Mucosa of rectum (tissue), 2 donors: ENCODE measurements around the gene CHRNA1.
"Not testable (repeated sequence)": the region's sequence is repeated elsewhere in the genome, so short reads cannot be mapped to it uniquely, and the experiment has no call there.

Source experiments
- H3K27ac ChIP-seq, 2 donors: one replicate each; pipeline ENCODE4 v1.7.0; 2013; ENCODE audit warnings: inconsistent platforms in 2 of 2, low read depth in 2 of 2, low read length in 2 of 2
- H3K27me3 ChIP-seq, 2 donors: one replicate each; pipeline ENCODE4 v1.7.0; 2013; ENCODE audit warnings: low read length in 2 of 2; ENCODE audit not compliant: control insufficient read depth in 2 of 2, insufficient read depth in 2 of 2
- H3K36me3 ChIP-seq, 2 donors: one replicate each; pipeline ENCODE4 v1.7.0; 2013; ENCODE audit warnings: low read length in 2 of 2; ENCODE audit not compliant: control insufficient read depth in 2 of 2, insufficient read depth in 2 of 2
- H3K4me1 ChIP-seq, 2 donors: one replicate each; pipeline ENCODE4 v1.7.0; 2013; ENCODE audit warnings: low read length in 2 of 2, mild to moderate bottlenecking in 1 of 2; ENCODE audit not compliant: control insufficient read depth in 2 of 2, insufficient read depth in 2 of 2
- H3K4me3 ChIP-seq, 2 donors: one replicate each; pipeline ENCODE4 v1.7.0; 2013; ENCODE audit warnings: low read length in 2 of 2
- H3K9ac ChIP-seq, 2 donors: one replicate each; pipeline ENCODE4 v1.7.0; 2013; ENCODE audit warnings: low read length in 2 of 2, low read depth in 1 of 2, mild to moderate bottlenecking in 1 of 2
- H3K9me3 ChIP-seq, 2 donors: one replicate each; pipeline ENCODE4 v1.7.0; 2013; ENCODE audit warnings: low read length in 2 of 2; ENCODE audit not compliant: control insufficient read depth in 2 of 2
- donor health status: healthy.
- donor health status: Normal muscosa, but diverticular disease.

Gene CHRNA1

GRCh38 chr2:174718591-174718990 lies 45.7 kb downstream of the CHRNA1 start:
- Histone ChIP-seq H3K4me1 (no peaks in the 10 kb centered on the region), H3K9me3 (no peaks in the 10 kb centered on the region), H3K27me3 (no peaks in the 10 kb centered on the region), H3K27ac (no peak overlapping the region), H3K4me3 (no peak overlapping the region), H3K9ac (no peak overlapping the region), H3K36me3 (no peaks in the 10 kb centered on the region)

DNA sequence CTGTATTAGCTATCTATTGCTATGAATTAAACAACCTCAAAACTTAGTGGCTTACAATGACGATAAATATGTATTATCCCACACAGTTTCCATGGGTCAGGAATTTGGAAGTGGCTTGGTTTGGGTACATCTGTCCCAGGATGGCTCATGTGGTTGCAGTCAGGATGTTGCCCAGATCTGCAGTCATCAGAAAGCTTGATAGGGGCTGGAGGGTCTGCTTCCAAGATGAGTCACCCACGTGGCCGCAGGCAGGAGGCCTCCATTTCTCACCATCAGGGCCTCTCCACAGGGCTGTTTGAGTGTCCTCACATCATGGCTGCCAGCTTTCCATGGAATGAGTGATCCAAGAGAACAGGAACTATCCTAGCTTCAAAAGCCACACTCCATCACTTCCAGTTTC lies 46.4 kb downstream of the CHRNA1 start:
- H3K27me3 ChIP-seq = no peaks in the 10 kb centered on the region
- no peaks in the 10 kb centered on the region for H3K36me3 ChIP-seq
- no peak overlapping the region for H3K9ac ChIP-seq
- no peaks in the 10 kb centered on the region for H3K4me1 ChIP-seq
- H3K4me3 ChIP-seq = no peak overlapping the region
- no peaks in the 10 kb centered on the region for H3K9me3 ChIP-seq
- no peak overlapping the region for H3K27ac ChIP-seq

DNA sequence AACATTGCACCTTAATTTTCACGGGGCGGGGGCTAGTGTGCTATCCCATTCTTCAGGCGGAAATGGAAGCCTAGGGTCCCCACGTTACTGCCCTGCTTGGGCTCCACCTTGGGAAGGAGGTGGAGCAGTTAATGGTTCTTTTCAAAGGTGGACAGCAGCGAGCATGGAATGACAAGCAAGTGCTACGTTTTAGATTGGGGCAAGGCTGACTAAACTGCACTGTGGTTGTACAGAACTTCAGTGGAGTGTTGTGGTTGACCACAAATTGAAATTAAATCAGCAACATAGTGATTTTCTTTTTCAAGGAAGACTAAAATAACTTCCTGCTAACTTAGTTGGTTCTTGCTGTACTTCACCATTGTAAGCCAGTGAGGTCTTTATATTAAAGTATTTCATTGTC lies 47.0 kb downstream of the CHRNA1 start:
- Histone ChIP-seq H3K27me3 (no peaks in the 10 kb centered on the region), H3K9me3 (no peaks in the 10 kb centered on the region), H3K4me1 (no peaks in the 10 kb centered on the region), H3K27ac (no peak overlapping the region), H3K4me3 (no peak overlapping the region), H3K9ac (no peak overlapping the region), H3K36me3 (no peaks in the 10 kb centered on the region)

DNA sequence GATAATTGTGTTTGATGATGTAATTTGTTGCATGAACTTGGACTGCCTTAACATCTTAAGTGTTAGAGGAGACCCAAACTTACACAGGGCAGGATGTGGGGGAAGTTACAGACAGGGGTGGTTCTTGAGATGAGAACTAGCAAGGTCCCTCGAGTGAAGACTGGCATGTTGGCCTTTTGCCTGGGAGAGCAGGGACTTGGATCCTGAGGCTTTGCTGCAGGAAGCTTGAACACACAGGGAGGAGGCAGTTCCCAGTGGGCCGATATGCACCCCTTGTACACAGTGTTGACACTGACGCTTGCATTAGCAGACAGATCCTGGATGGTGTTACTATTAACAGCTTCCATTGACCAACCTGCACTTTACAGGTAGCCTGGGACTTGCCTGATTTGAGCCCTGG lies 47.5 kb downstream of the CHRNA1 start:
- no peaks in the 10 kb centered on the region for H3K27me3 ChIP-seq
- H3K4me1 ChIP-seq = no peaks in the 10 kb centered on the region
- H3K9me3 ChIP-seq = no peaks in the 10 kb centered on the region
- H3K36me3 ChIP-seq = no peaks in the 10 kb centered on the region
- H3K9ac ChIP-seq = no peak overlapping the region
- H3K27ac ChIP-seq = no peak overlapping the region
- H3K4me3 ChIP-seq = no peak overlapping the region

DNA sequence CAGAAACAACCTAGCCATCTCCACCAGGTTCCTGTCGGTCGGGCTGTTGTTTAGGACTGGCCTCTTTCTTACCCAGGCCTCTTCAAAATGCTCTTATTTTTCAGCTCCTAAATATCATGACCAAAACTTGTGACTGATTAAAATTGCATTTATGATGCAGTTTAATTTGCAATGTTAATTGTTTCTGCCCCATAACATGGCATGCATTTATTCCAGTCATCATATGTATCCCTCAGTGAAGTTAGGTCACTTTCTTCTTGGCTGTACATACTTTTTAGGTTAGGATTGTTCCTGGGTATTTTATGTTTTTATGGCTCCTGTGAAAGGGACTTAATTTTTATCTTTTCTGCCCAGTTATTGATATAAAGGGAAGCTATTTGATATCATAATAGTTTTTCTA lies 50.6 kb downstream of the CHRNA1 start:
- Histone ChIP-seq H3K27me3 (no peaks in the 10 kb centered on the region), H3K4me3 (no peak overlapping the region), H3K36me3 (no peaks in the 10 kb centered on the region), H3K27ac (no peak overlapping the region), H3K9ac (no peak overlapping the region), H3K4me1 (no peaks in the 10 kb centered on the region), H3K9me3 (no peaks in the 10 kb centered on the region)

DNA sequence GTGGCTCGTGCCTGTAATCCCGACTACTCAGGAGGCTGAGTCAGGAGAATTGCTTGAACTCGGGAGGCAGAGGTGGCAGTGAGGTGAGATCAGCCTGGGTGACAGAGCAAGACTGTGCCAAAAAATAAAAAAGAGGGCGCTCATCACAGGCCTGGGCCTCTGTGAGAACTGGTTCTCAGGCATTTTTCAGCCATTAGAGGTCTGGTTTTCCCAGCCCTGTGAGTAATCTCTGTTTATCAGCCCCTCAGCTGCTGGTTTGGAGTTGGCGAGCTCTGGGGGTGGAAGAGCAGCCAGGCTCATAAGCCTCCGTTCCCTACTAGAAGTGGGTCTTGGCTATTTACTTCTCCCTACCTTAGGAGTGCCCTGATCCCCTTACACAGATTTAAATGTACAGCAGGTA lies 53.1 kb downstream of the CHRNA1 start:
- Histone ChIP-seq H3K9me3 (no peaks in the 10 kb centered on the region), H3K27me3 (no peaks in the 10 kb centered on the region), H3K4me3 (no peak overlapping the region), H3K27ac (no peak overlapping the region), H3K36me3 (no peaks in the 10 kb centered on the region), H3K9ac (no peak overlapping the region), H3K4me1 (no peaks in the 10 kb centered on the region)

DNA sequence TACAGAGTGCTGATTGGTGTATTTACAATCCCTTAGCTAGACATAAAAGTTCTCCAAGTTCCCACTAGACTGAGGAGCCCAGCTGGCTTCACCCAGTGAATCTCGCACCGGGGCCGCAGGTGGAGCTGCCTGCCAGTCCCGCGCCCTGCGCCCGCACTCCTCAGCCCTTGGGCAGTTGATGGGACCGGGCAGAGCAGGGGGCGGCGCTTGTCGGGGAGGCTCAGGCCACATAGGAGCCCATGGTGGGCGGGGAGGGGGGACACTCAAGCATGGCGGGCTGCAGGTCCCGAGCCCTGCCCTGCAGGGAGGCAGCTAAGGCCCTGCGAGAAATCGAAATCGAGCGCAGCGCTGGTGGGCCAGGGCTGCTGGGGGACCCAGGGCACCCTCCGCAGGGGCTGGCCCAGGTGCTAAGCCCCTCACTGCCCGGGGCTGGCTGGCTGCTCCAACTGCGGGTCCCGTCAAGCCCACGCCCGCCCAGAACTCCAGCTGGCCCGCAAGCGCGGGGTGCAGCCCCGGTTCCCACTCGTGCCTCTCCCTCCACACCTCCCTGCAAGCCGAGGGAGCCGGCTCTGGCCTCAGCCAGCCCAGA lies 54.8 kb downstream of the CHRNA1 start:
- not testable (repeated sequence) for H3K4me1 ChIP-seq, H3K4me3 ChIP-seq, H3K9ac ChIP-seq, H3K27ac ChIP-seq, H3K9me3 ChIP-seq, H3K36me3 ChIP-seq, H3K27me3 ChIP-seq

GRCh38 chr2:174708713-174709112 lies 55.6 kb downstream of the CHRNA1 start:
- Histone ChIP-seq H3K27ac (no peak overlapping the region), H3K9ac (no peak overlapping the region), H3K4me1 (no peaks in the 10 kb centered on the region), H3K36me3 (no peaks in the 10 kb centered on the region), H3K27me3 (no peaks in the 10 kb centered on the region), H3K4me3 (no peak overlapping the region), H3K9me3 (no peaks in the 10 kb centered on the region)

GRCh38 chr2:174705321-174705720 lies 59.0 kb downstream of the CHRNA1 start:
- Histone ChIP-seq H3K9me3 (no peaks in the 10 kb centered on the region), H3K36me3 (no peaks in the 10 kb centered on the region), H3K4me3 (no peak overlapping the region), H3K27ac (no peak overlapping the region), H3K4me1 (no peaks in the 10 kb centered on the region), H3K9ac (no peak overlapping the region), H3K27me3 (no peaks in the 10 kb centered on the region)

DNA sequence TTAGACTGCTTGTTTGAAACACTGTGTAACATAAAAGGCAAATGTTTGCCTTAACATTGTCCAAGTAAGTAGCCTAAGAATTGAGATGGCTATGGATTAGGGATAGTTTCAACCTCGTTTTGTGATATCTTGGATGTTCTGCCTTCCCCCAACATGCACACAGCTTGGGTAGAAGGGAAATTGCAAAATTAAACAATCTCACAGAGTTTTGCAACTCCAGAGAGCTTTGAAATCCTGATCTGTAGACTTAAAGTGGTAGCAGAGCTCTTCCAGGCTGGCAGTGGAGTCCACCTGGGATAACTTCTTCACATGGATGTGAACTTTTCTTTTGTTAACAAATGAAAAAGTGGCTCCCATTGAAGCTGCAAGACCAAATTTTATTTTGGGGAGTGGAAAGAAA lies 59.6 kb downstream of the CHRNA1 start:
- Histone ChIP-seq H3K4me3 (no peak overlapping the region), H3K27ac (no peak overlapping the region), H3K27me3 (no peaks in the 10 kb centered on the region), H3K9ac (no peak overlapping the region), H3K36me3 (no peaks in the 10 kb centered on the region), H3K9me3 (no peaks in the 10 kb centered on the region), H3K4me1 (no peaks in the 10 kb centered on the region)

GRCh38 chr2:174704061-174704460 lies 60.2 kb downstream of the CHRNA1 start:
- H3K9me3 ChIP-seq = no peaks in the 10 kb centered on the region
- H3K4me1 ChIP-seq = no peaks in the 10 kb centered on the region
- no peak overlapping the region for H3K4me3 ChIP-seq
- H3K27ac ChIP-seq = no peak overlapping the region
- H3K9ac ChIP-seq = no peak overlapping the region
- H3K36me3 ChIP-seq = no peaks in the 10 kb centered on the region
- H3K27me3 ChIP-seq = no peaks in the 10 kb centered on the region
